ENCODE measurements around the gene TBX5. TPM values are rescaled to one million over a fixed set of nuclear protein-coding genes. Genes with fewer than 3 reads are reported as not detected.
A peak's percentile ranks its signal among the peaks of the same experiment; 100 is the strongest.

The TBX5 gene
- total and polyA plus RNA-seq, 2 of the 4 experiments (the other 2 are of a cell fraction) = 13.3 to 14.7 TPM

GRCh38 chr12:114447274-114447716 lies 41.4 kb upstream of the TBX5 start:
- Histone ChIP-seq H2BK5ac (ENCODE audit: low read depth, low read length, poor library complexity, severe bottlenecking) (no peak overlapping the region), H3K9ac (ENCODE audit: low read depth, low read length) (no peak overlapping the region), H4K8ac (ENCODE audit: low read depth in 2 of 2, low read length in 2 of 2) (no peak overlapping the region), H4K20me1 (ENCODE audit: insufficient read depth, low read length) (no peaks in the 10 kb centered on the region), H3K9me3 (ENCODE audit: control insufficient read depth, insufficient read depth, low read length) (peaks cover 12% of the 10 kb centered on the region), H3K4me2 (ENCODE audit: low read depth, low read length) (no peak overlapping the region), H2BK15ac (ENCODE audit: low read depth, low read length) (no peak overlapping the region), H4K5ac (ENCODE audit: low read depth, low read length) (no peak overlapping the region), H3K4me3 (ENCODE audit: insufficient read depth, low read depth, low read length) (no peak overlapping the region), H3K9me1 (ENCODE audit: insufficient read depth, low read length) (0 out of 2 replicates have a peak, but pooled peaks cover 2% of the 10 kb centered on the region), H3K23ac (ENCODE audit: low read depth, low read length) (no peak overlapping the region), H3K27me3 (ENCODE audit: control insufficient read depth, insufficient read depth, low read length) (peaks cover 78% of the 10 kb centered on the region), H2BK20ac (ENCODE audit: low read depth, low read length) (no peak overlapping the region), H3K36me3 (ENCODE audit: control insufficient read depth, insufficient read depth, low read length) (no peaks in the 10 kb centered on the region), H3K27ac (ENCODE audit: insufficient read depth, low read length) (no peak overlapping the region), H2BK120ac (ENCODE audit: low read depth, low read length) (no peak overlapping the region), H3K14ac (replicated peaks; ENCODE audit: low read depth, low read length) (no peak overlapping the region), H4K91ac (ENCODE audit: insufficient read depth, low read depth, low read length) (no peak overlapping the region), H3K56ac (ENCODE audit: extremely low read depth, insufficient read depth, low read length) (no peak overlapping the region), H3K4me1 (ENCODE audit: control insufficient read depth, insufficient read depth, low read length) (no peaks in the 10 kb centered on the region), H3K4ac (ENCODE audit: low read depth, low read length) (no peak overlapping the region), H2AFZ (replicated peaks; ENCODE audit: low read length, poor library complexity) (no peak overlapping the region), H3K18ac (ENCODE audit: low read depth, low read length) (no peak overlapping the region), H2AK5ac (ENCODE audit: low read depth, low read length) (no peak overlapping the region), H2AK9ac (replicated peaks; ENCODE audit: low read depth, low read length, poor library complexity) (no peak overlapping the region), H3K79me1 (ENCODE audit: low read depth in 1 of 2, low read length in 2 of 2) (no peaks in the 10 kb centered on the region)
- ChIA-PET CTCF (interaction anchor here (0.7 kb wide), 1 partner anchor 452 kb away, joined by 3 read pairs; no protein-coding TSS in a partner anchor), POLR2A (ENCODE audit: unreplicated experiment) (interaction anchor here (0.8 kb wide), 1 partner anchor 908 kb away, joined by 6 read pairs; no protein-coding TSS in a partner anchor)
- no peak for DNase-seq
- WGBS, 2 experiments (ENCODE audit: extremely low coverage in 2 of 2, insufficient read length in 1 of 2) = 38% methylated on average over 7 of the region's 37 CpGs; no CpG with 5 or more reads in 1 of the 2 experiments
- peak; percentile 33 for ATAC-seq (ENCODE audit: low read depth)
- dilution Hi-C loops (cut with HindIII; ENCODE audit: low sequenced_read_pairs, unreplicated experiment) = no loop called here
- TF ChIP-seq, protein P1, sequence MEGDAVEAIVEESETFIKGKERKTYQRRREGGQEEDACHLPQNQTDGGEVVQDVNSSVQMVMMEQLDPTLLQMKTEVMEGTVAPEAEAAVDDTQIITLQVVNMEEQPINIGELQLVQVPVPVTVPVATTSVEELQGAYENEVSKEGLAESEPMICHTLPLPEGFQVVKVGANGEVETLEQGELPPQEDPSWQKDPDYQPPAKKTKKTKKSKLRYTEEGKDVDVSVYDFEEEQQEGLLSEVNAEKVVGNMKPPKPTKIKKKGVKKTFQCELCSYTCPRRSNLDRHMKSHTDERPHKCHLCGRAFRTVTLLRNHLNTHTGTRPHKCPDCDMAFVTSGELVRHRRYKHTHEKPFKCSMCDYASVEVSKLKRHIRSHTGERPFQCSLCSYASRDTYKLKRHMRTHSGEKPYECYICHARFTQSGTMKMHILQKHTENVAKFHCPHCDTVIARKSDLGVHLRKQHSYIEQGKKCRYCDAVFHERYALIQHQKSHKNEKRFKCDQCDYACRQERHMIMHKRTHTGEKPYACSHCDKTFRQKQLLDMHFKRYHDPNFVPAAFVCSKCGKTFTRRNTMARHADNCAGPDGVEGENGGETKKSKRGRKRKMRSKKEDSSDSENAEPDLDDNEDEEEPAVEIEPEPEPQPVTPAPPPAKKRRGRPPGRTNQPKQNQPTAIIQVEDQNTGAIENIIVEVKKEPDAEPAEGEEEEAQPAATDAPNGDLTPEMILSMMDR (conservative IDR thresholded peaks at IDR 0.05; ENCODE audit: low read depth, low read length) = no peak
- intact Hi-C loops (cut with micrococcal nuclease) = no loop called here
- in situ Hi-C loops (cut with MboI; ENCODE audit: low sequenced_read_pairs) = no loop called here
- BruUV-seq (replicated peaks) = no TSS peak
